Hepatocyte (in vitro differentiated cells): ENCODE data around the gene RAB11FIP4.

Experiments used
- EZH2 ChIP-seq: fragments of 200-600 bp; sonication (generic); IDR thresholded peaks from 2 replicates; pipeline ENCODE4 v1.6.1; 2016; ENCODE audit warnings: antibody characterized with exemption, mild to moderate bottlenecking, borderline replicate concordance
- EZH2phosphoT487 ChIP-seq: fragments of 200-600 bp; sonication (generic); IDR thresholded peaks from one replicate; pipeline ENCODE4 v1.6.1; 2018; ENCODE audit warnings: antibody characterized with exemption, mild to moderate bottlenecking, low read depth, moderate library complexity; ENCODE audit not compliant: unreplicated experiment, severe bottlenecking
- TF ChIP-seq, protein P1 (sequence below): fragments of 200-600 bp; sonication (generic); IDR thresholded peaks from 2 replicates; pipeline ENCODE4 v1.5.1; 2016; ENCODE audit warnings: antibody characterized with exemption, mild to moderate bottlenecking; ENCODE audit not compliant: poor library complexity

DNA sequence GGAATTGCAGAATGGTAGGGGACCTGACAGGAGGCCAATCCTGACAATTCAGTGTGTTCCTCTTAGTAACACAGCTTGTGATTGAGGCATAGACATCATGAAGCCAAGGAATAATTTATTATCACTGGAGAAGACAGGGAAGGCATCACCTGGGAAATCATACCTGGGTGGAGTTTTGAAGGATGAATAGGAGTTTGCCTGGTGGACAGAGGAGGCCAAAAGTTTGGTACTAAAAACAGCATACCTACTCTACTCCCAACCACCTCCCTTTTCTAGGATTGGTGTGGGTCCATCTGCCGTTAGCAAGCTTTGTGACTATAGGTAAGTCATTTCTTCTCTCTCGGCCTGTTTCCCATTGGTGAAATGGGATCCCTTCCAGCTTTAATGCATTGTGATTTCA lies 88.0 kb downstream of the RAB11FIP4 start:
- no peak for TF ChIP-seq EZH2
- TF ChIP-seq, protein P1, sequence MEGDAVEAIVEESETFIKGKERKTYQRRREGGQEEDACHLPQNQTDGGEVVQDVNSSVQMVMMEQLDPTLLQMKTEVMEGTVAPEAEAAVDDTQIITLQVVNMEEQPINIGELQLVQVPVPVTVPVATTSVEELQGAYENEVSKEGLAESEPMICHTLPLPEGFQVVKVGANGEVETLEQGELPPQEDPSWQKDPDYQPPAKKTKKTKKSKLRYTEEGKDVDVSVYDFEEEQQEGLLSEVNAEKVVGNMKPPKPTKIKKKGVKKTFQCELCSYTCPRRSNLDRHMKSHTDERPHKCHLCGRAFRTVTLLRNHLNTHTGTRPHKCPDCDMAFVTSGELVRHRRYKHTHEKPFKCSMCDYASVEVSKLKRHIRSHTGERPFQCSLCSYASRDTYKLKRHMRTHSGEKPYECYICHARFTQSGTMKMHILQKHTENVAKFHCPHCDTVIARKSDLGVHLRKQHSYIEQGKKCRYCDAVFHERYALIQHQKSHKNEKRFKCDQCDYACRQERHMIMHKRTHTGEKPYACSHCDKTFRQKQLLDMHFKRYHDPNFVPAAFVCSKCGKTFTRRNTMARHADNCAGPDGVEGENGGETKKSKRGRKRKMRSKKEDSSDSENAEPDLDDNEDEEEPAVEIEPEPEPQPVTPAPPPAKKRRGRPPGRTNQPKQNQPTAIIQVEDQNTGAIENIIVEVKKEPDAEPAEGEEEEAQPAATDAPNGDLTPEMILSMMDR: no peak
- no peak for TF ChIP-seq EZH2phosphoT487
